GM12878 (cell line): Measurements from ENCODE around the gene NGDN. TPM values are rescaled to one million over a fixed set of nuclear protein-coding genes. Genes with fewer than 3 reads are reported as not detected.
A peak's percentile ranks its signal among the peaks of the same experiment; 100 is the strongest.

ENCODE experiments used
- ASH2L ChIP-seq: fragments of 300-600, 200-600 bp; sonication (generic); IDR thresholded peaks from 2 replicates; pipeline ENCODE4 v1.6.1; 2017; ENCODE audit warnings: low read depth, mild to moderate bottlenecking, borderline replicate concordance
- BMI1 ChIP-seq: fragments of 450-650 bp; IDR thresholded peaks from 2 replicates; pipeline ENCODE4 v1.6.1; 2016; ENCODE audit warnings: mild to moderate bottlenecking, moderate library complexity, borderline replicate concordance
- CBFB ChIP-seq: IDR thresholded peaks from 2 replicates; pipeline ENCODE4 v1.6.1; 2016; ENCODE audit warnings: antibody characterized with exemption, low read depth
- CBX5 ChIP-seq: sonication (generic); IDR thresholded peaks from 2 replicates; pipeline ENCODE4 v1.6.1; 2016; ENCODE audit warnings: low read depth, moderate library complexity, mild to moderate bottlenecking, inconsistent platforms
- EED ChIP-seq: sonication (generic); IDR thresholded peaks from 2 replicates; pipeline ENCODE4 v1.6.1; 2016; ENCODE audit warnings: antibody characterized with exemption, low read depth
- ETV6 ChIP-seq, 2 experiments: fragments of 450-650 bp in 1 of 2; IDR thresholded peaks in 1 of 2; conservative IDR thresholded peaks in 1 of 2; 2 replicates each; pipeline ENCODE4 v1.6.1; 2014; ENCODE audit warnings: antibody characterized with exemption in 1 of 2, borderline replicate concordance in 1 of 2, low read depth in 1 of 2, mild to moderate bottlenecking in 1 of 2, moderate library complexity in 1 of 2
- FOXK2 ChIP-seq: fragments of 450-650 bp; IDR thresholded peaks from 2 replicates; pipeline ENCODE4 v1.6.1; 2017; ENCODE audit warnings: mild to moderate bottlenecking, moderate library complexity
- HCFC1 ChIP-seq: fragments of 150-350 bp; IDR thresholded peaks from 2 replicates; pipeline ENCODE4 v1.6.1; 2014; ENCODE audit warnings: low read length
- HDAC6 ChIP-seq: fragments of 200-600 bp; sonication (generic); IDR thresholded peaks from one replicate; pipeline ENCODE4 v1.8.0; 2017; ENCODE audit warnings: antibody characterized with exemption; ENCODE audit not compliant: unreplicated experiment
- NFIC ChIP-seq: IDR thresholded peaks from 2 replicates; pipeline ENCODE4 v1.6.1; 2012; ENCODE audit warnings: low read depth, mild to moderate bottlenecking, inconsistent platforms, low read length, moderate library complexity
- PML ChIP-seq: IDR thresholded peaks from 2 replicates; pipeline ENCODE4 v1.6.1; 2012; ENCODE audit warnings: low read length, inconsistent platforms
- POLR2A ChIP-seq: IDR thresholded peaks from 2 replicates; pipeline ENCODE4 v1.6.1; 2011; ENCODE audit warnings: low read depth, mild to moderate bottlenecking, low read length
- RAD21 ChIP-seq: IDR thresholded peaks from 2 replicates; pipeline ENCODE4 v1.6.1; 2011; ENCODE audit warnings: mild to moderate bottlenecking, low read depth, low read length, moderate library complexity; ENCODE audit not compliant: insufficient read depth
- RAD51 ChIP-seq: fragments of 450-650 bp; IDR thresholded peaks from 2 replicates; pipeline ENCODE4 v1.6.1; 2016; ENCODE audit warnings: moderate library complexity, mild to moderate bottlenecking, inconsistent platforms
- SIN3A ChIP-seq: IDR thresholded peaks from 2 replicates; pipeline ENCODE4 v1.6.1; 2012; ENCODE audit warnings: low read depth, low read length, improper control_type of control experiment
- TAF1 ChIP-seq: IDR thresholded peaks from 2 replicates; pipeline ENCODE4 v1.6.1; 2011; ENCODE audit warnings: mild to moderate bottlenecking, low read depth, low read length, borderline replicate concordance
- ZNF24 ChIP-seq: fragments of 450-650 bp; IDR thresholded peaks from 2 replicates; pipeline ENCODE4 v1.6.1; 2017; ENCODE audit warnings: antibody characterized with exemption, mild to moderate bottlenecking
- ZNF622 ChIP-seq: fragments of 450-650 bp; IDR thresholded peaks from 2 replicates; pipeline ENCODE4 v1.6.1; 2017; ENCODE audit warnings: mild to moderate bottlenecking, inconsistent platforms
- polyA plus RNA-seq, 11 experiments: library from polyadenylated mRNA; depleted of rRNA in 4 of 11; unstranded in 6 of 11; stranded (reverse) in 5 of 11; fragments of >200 nt; fragmentation: Nextera tagmentation in 4 of 11; fragmentation: Illumina TruSeq in 1 of 11; extraction: Ambion mirVana in 4 of 11; extraction: Trizol in 1 of 11; gene quantifications; 1 replicate in 1 of 11; 2 replicates in 10 of 11; pipeline versions ENCODE4 v1.2.1 to v1.2.3, GENCODE V29; 2011 to 2016; ENCODE audit warnings: inconsistent platforms in 2 of 11, missing spikeins in 2 of 11, low read depth in 1 of 11
- total RNA-seq, 4 experiments: library from RNA; depleted of rRNA in 3 of 4; stranded (reverse); fragments of >200 nt in 3 of 4; fragmentation: Illumina TruSeq in 1 of 4; extraction: Trizol in 1 of 4; gene quantifications; 2 replicates each; pipeline versions ENCODE4 v1.2.1 to v1.2.3, GENCODE V29; 2013 to 2021
- TF ChIP-seq, protein P1 (sequence below): fragments of 450-650 bp; IDR thresholded peaks from 2 replicates; pipeline ENCODE4 v1.6.1; 2016; ENCODE audit warnings: mild to moderate bottlenecking, moderate library complexity, borderline replicate concordance
- TF ChIP-seq, protein P2 (sequence below): fragments of 150-350 bp; IDR thresholded peaks from 2 replicates; pipeline ENCODE4 v1.6.1; 2016; ENCODE audit warnings: low read depth, low read length
- TF ChIP-seq, protein P3 (sequence below): fragments of 450-650 bp; IDR thresholded peaks from 2 replicates; pipeline ENCODE4 v1.6.1; 2017; ENCODE audit warnings: antibody characterized with exemption, mild to moderate bottlenecking, moderate library complexity

Gene NGDN
- total and polyA plus RNA-seq, 10 of the 15 experiments (the other 5 are each of a cell fraction or from before 2014, with no cell fraction given): 40.4 to 163 (median 71.4) TPM

DNA sequence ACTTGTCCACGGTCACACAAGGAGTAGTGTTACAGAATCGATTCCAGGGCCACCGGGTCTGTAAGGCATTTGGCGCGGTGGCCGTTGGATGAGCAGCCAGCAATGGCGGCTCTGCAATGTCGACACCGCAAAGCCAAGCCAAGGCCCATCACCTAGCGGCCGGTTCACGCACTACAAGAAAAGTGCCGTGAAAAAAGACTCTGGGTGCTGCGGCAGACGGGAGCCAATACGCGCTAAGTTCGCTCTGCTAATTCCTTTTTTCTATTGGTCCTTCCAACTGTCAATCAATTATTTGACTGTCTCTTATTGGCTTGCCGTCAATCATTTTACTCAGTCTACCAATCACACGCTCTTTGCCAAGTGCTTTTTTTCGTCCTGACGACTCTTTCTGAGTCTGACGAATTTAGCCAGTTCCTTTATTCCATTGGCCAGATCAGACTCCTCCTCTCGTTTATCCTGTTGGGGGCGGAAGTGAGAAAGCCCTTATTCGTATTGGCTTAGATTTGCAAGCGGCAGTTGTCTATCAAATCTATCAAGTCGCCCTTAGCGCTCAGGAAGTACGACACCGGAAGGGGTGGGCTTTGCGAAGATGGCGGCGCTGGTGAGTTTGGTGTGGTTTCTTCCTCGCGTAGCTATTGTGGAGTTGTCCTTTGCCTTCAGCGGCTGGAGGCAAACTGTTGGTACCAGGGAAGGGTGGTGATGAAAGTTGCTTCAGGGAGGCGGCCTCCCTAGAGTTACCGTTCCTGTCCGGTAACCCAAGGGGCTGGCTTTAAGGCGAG is at the start of gene NGDN (continued):
- TF ChIP-seq ZNF622 (no peak), POLR2A (peak; percentile 84), NFIC (no peak), HCFC1 (peak; percentile 83), ZNF24 (0 out of 2 replicates have a peak, but pooled peaks have one; percentile 22), ASH2L (no peak), EED (no peak), RAD51 (no peak), HDAC6 (no peak), RAD21 (peak; percentile 13; the same call in 1 of the 2 replicates), FOXK2 (peak; percentile 26), BMI1 (no peak), ETV6 (conservative IDR thresholded peaks at IDR 0.05 in 1 of 2, IDR thresholded peaks at IDR 0.05 in 1 of 2; ENCODE audit: borderline replicate concordance in 1 of 2, low read depth in 1 of 2) (no peak), SIN3A (0 out of 2 replicates have a peak, but pooled peaks have one; percentile 57), CBFB (peak; percentile 86; the same call in 1 of the 2 replicates), CBX5 (no peak; the same call in 1 of the 2 replicates), TAF1 (peak; percentile 82), PML (peak; percentile 60; the same call in 1 of the 2 replicates)
- TF ChIP-seq, protein P1, sequence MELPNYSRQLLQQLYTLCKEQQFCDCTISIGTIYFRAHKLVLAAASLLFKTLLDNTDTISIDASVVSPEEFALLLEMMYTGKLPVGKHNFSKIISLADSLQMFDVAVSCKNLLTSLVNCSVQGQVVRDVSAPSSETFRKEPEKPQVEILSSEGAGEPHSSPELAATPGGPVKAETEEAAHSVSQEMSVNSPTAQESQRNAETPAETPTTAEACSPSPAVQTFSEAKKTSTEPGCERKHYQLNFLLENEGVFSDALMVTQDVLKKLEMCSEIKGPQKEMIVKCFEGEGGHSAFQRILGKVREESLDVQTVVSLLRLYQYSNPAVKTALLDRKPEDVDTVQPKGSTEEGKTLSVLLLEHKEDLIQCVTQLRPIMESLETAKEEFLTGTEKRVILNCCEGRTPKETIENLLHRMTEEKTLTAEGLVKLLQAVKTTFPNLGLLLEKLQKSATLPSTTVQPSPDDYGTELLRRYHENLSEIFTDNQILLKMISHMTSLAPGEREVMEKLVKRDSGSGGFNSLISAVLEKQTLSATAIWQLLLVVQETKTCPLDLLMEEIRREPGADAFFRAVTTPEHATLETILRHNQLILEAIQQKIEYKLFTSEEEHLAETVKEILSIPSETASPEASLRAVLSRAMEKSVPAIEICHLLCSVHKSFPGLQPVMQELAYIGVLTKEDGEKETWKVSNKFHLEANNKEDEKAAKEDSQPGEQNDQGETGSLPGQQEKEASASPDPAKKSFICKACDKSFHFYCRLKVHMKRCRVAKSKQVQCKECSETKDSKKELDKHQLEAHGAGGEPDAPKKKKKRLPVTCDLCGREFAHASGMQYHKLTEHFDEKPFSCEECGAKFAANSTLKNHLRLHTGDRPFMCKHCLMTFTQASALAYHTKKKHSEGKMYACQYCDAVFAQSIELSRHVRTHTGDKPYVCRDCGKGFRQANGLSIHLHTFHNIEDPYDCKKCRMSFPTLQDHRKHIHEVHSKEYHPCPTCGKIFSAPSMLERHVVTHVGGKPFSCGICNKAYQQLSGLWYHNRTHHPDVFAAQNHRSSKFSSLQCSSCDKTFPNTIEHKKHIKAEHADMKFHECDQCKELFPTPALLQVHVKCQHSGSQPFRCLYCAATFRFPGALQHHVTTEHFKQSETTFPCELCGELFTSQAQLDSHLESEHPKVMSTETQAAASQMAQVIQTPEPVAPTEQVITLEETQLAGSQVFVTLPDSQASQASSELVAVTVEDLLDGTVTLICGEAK: peak; percentile 98
- TF ChIP-seq, protein P2, sequence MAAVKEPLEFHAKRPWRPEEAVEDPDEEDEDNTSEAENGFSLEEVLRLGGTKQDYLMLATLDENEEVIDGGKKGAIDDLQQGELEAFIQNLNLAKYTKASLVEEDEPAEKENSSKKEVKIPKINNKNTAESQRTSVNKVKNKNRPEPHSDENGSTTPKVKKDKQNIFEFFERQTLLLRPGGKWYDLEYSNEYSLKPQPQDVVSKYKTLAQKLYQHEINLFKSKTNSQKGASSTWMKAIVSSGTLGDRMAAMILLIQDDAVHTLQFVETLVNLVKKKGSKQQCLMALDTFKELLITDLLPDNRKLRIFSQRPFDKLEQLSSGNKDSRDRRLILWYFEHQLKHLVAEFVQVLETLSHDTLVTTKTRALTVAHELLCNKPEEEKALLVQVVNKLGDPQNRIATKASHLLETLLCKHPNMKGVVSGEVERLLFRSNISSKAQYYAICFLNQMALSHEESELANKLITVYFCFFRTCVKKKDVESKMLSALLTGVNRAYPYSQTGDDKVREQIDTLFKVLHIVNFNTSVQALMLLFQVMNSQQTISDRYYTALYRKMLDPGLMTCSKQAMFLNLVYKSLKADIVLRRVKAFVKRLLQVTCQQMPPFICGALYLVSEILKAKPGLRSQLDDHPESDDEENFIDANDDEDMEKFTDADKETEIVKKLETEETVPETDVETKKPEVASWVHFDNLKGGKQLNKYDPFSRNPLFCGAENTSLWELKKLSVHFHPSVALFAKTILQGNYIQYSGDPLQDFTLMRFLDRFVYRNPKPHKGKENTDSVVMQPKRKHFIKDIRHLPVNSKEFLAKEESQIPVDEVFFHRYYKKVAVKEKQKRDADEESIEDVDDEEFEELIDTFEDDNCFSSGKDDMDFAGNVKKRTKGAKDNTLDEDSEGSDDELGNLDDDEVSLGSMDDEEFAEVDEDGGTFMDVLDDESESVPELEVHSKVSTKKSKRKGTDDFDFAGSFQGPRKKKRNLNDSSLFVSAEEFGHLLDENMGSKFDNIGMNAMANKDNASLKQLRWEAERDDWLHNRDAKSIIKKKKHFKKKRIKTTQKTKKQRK: peak; percentile 89
- TF ChIP-seq, protein P3, sequence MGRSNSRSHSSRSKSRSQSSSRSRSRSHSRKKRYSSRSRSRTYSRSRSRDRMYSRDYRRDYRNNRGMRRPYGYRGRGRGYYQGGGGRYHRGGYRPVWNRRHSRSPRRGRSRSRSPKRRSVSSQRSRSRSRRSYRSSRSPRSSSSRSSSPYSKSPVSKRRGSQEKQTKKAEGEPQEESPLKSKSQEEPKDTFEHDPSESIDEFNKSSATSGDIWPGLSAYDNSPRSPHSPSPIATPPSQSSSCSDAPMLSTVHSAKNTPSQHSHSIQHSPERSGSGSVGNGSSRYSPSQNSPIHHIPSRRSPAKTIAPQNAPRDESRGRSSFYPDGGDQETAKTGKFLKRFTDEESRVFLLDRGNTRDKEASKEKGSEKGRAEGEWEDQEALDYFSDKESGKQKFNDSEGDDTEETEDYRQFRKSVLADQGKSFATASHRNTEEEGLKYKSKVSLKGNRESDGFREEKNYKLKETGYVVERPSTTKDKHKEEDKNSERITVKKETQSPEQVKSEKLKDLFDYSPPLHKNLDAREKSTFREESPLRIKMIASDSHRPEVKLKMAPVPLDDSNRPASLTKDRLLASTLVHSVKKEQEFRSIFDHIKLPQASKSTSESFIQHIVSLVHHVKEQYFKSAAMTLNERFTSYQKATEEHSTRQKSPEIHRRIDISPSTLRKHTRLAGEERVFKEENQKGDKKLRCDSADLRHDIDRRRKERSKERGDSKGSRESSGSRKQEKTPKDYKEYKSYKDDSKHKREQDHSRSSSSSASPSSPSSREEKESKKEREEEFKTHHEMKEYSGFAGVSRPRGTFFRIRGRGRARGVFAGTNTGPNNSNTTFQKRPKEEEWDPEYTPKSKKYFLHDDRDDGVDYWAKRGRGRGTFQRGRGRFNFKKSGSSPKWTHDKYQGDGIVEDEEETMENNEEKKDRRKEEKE: no peak
